HCT116 (cell line): Measurements from ENCODE around the gene NCOA6.

Experiments used
- CBX3 ChIP-seq: IDR thresholded peaks from 2 replicates; pipeline ENCODE4 v1.6.1; 2012; ENCODE audit warnings: low read depth
- CTCF ChIP-seq, 3 experiments: fragments of 200-600 bp in 1 of 3; sonication (generic) in 1 of 3; IDR thresholded peaks in 2 of 3; conservative IDR thresholded peaks in 1 of 3; 2 replicates each; pipeline ENCODE4 v1.5.1; 2012 to 2017; ENCODE audit warnings: low read depth in 2 of 3, low read length in 2 of 3, antibody characterized with exemption in 1 of 3, borderline replicate concordance in 1 of 3, control low read depth in 1 of 3, mild to moderate bottlenecking in 1 of 3, mixed read lengths in 1 of 3, mixed run types in 1 of 3, moderate library complexity in 1 of 3; ENCODE audit not compliant: insufficient read depth in 1 of 3
- EGR1 ChIP-seq: IDR thresholded peaks from 2 replicates; pipeline ENCODE4 v1.6.1; 2012; ENCODE audit warnings: low read depth
- EZH2 ChIP-seq: fragments of 200-600 bp; sonication (generic); IDR thresholded peaks from 2 replicates; pipeline ENCODE4 v1.6.1; 2017; ENCODE audit warnings: antibody characterized with exemption, mixed run types
- FOSL1 ChIP-seq: IDR thresholded peaks from 2 replicates; pipeline ENCODE4 v1.6.1; 2012; ENCODE audit warnings: low read depth
- POLR2A ChIP-seq: IDR thresholded peaks from 2 replicates; pipeline ENCODE4 v1.7.0; 2011; ENCODE audit warnings: borderline replicate concordance; ENCODE audit not compliant: insufficient read depth, insufficient read length; ENCODE audit errors: extremely low read depth
- REST ChIP-seq: IDR thresholded peaks from 2 replicates; pipeline ENCODE4 v1.6.1; 2012; ENCODE audit warnings: low read depth
- YY1 ChIP-seq: IDR thresholded peaks from 2 replicates; pipeline ENCODE4 v1.6.1; 2011; ENCODE audit warnings: low read length, low read depth, moderate library complexity, mild to moderate bottlenecking; ENCODE audit not compliant: insufficient replicate concordance; ENCODE audit errors: extremely low read depth

- no peak for TF ChIP-seq CBX3
- TF ChIP-seq CTCF (IDR thresholded peaks at IDR 0.05 in 2 of 3, conservative IDR thresholded peaks at IDR 0.05 in 1 of 3; ENCODE audit: borderline replicate concordance in 1 of 3, insufficient read depth in 1 of 3, low read depth in 2 of 3, low read length in 2 of 3): no peak
- TF ChIP-seq REST: no peak
- no peak for TF ChIP-seq YY1
- TF ChIP-seq FOSL1: no peak
- TF ChIP-seq POLR2A: no peak
- no peak for TF ChIP-seq EZH2
- no peak for TF ChIP-seq EGR1
Measured at GRCh38 chr20:34820805-34821578, 4.5 kb downstream of the NCOA6 start.
